GM12872 (cell line): ENCODE results near the gene PRKAG3.
A peak's percentile ranks its signal among the peaks of the same experiment; 100 is the strongest.

Source experiments
- CTCF ChIP-seq: IDR thresholded peaks from 3 replicates; pipeline ENCODE4 v1.5.1; 2011; ENCODE audit warnings: low read depth, mild to moderate bottlenecking, low read length, moderate library complexity; ENCODE audit not compliant: insufficient read depth

The PRKAG3 gene

GRCh38 chr2:218877891-218878290, 46.3 kb upstream of the PRKAG3 start:
- no peak for TF ChIP-seq CTCF

- TF ChIP-seq CTCF: no peak
These were observed 45.7 kb upstream of the PRKAG3 start for GRCh38 chr2:218877331-218877730.

- TF ChIP-seq CTCF: peak; percentile 96
These were observed 45.1 kb upstream of the PRKAG3 start for GRCh38 chr2:218876562-218877219.

GRCh38 chr2:218875692-218876246, 44.2 kb upstream of the PRKAG3 start:
- TF ChIP-seq CTCF: no peak

- TF ChIP-seq CTCF: no peak
These were observed 42.0 kb upstream of the PRKAG3 start for GRCh38 chr2:218873359-218874194.

GRCh38 chr2:218872645-218873358, 41.2 kb upstream of the PRKAG3 start:
- 0 out of 3 replicates have a peak, but pooled peaks have one; percentile 6 for TF ChIP-seq CTCF
